SK-N-MC (cell line): Measurements from ENCODE around the gene NDUFA8.

ENCODE experiments used
- DNase-seq: peaks from one replicate; pipeline ENCODE4 v3.0.0-alpha.2; 2011; ENCODE audit warnings: low read depth, low spot score
- H3K27ac ChIP-seq: fragments of 200-600 bp; sonication (generic); 2 replicates; pipeline ENCODE4 v1.5.1; 2016; ENCODE audit warnings: mixed run types
- H3K36me3 ChIP-seq: fragments of 200-600 bp; sonication (generic); 2 replicates; pipeline ENCODE4 v1.6.1; 2017; ENCODE audit warnings: antibody characterized with exemption, low read length, mixed read lengths; ENCODE audit not compliant: insufficient read depth
- H3K4me3 ChIP-seq: fragments of 200-600 bp; sonication (generic); 2 replicates; pipeline ENCODE4 v1.5.1; 2016
- H3K9ac ChIP-seq: fragments of 200-600 bp; sonication (generic); 2 replicates; pipeline ENCODE4 v1.8.0; 2017; ENCODE audit warnings: mixed run types, mixed read lengths; ENCODE audit not compliant: insufficient read length
- H3K9me3 ChIP-seq: fragments of 200-600 bp; sonication (generic); 2 replicates; pipeline ENCODE4 v1.6.1; 2017; ENCODE audit warnings: low read depth, mild to moderate bottlenecking, antibody characterized with exemption, low read length, moderate library complexity, mixed read lengths
- EZH2 ChIP-seq: fragments of 200-600 bp; sonication (generic); IDR thresholded peaks from one replicate; pipeline ENCODE4 v1.6.1; 2017; ENCODE audit warnings: antibody characterized with exemption
- FOXP2 ChIP-seq: optimal IDR thresholded peaks from 2 replicates; pipeline ENCODE3; 2011; ENCODE audit warnings: mild to moderate bottlenecking, moderate library complexity; ENCODE audit not compliant: insufficient read depth; ENCODE audit errors: extremely low read length, control extremely low read depth
- POLR2AphosphoS5 ChIP-seq: IDR thresholded peaks from 2 replicates; pipeline ENCODE4 v1.6.1; 2012; ENCODE audit warnings: mild to moderate bottlenecking, low read depth, low read length, borderline replicate concordance

Gene NDUFA8

DNA sequence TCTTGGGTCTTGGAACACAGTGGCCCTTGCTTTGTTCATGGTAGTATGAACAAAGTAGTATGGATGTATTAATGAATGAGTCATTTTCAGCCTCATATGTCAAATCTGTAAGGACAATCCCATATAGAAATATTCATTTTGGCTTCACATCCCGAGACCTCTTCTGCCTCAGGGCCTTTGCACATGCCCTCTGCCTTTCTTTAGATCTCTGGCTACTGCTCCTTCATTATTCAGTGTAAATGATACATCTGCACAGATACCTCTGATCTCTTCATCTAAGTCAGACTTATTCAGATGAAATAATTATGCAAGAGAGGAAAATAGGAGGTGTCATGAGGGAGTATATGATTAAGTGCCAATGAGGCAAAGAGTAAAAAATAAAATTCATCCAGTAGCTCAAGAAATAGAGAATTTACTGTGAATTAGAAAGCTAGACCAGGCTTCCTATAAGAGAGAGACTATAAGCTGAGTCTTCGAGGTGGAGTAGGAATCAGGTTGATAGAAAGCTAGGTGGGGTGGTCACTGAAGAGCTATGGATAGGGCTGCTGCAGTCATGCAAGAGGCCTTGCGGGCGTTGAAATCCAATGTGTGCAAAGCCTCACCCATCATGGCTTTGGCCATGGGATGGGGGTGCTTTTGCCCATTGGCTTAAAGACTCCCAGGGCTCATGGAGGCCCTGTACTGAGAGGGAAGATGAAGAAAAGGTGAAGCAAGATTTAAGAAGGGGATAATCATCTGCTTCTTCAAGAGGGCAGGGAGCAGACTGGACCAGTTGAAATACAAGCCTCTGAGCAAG, 62.8 kb downstream of the NDUFA8 start:
- H3K36me3 ChIP-seq = no peaks in the 10 kb centered on the region
- H3K9ac ChIP-seq = no peak overlapping the region
- DNase-seq = no peak
- no peak overlapping the region for H3K27ac ChIP-seq
- no peaks in the 10 kb centered on the region for H3K9me3 ChIP-seq
- no peak for TF ChIP-seq EZH2
- TF ChIP-seq FOXP2 = no peak
- TF ChIP-seq POLR2AphosphoS5 = no peak
- no peak overlapping the region for H3K4me3 ChIP-seq

GRCh38 chr9:122095010-122095767, 64.4 kb downstream of the NDUFA8 start:
- TF ChIP-seq EZH2 (no peak), FOXP2 (no peak), POLR2AphosphoS5 (no peak)
- Histone ChIP-seq H3K27ac (no peak overlapping the region), H3K4me3 (no peak overlapping the region), H3K9ac (no peak overlapping the region), H3K9me3 (no peaks in the 10 kb centered on the region), H3K36me3 (no peaks in the 10 kb centered on the region)
- no peak for DNase-seq
